HG02852 (cell line): ENCODE results near the gene ANKMY1.

ENCODE experiments used
- ATAC-seq: cut with Tn5 transposase; IDR thresholded peaks from one replicate; pipeline ENCODE4 v1.9.1; 2021; ENCODE audit warnings: mild to moderate bottlenecking, moderate library complexity; ENCODE audit not compliant: unreplicated experiment

Gene ANKMY1

DNA sequence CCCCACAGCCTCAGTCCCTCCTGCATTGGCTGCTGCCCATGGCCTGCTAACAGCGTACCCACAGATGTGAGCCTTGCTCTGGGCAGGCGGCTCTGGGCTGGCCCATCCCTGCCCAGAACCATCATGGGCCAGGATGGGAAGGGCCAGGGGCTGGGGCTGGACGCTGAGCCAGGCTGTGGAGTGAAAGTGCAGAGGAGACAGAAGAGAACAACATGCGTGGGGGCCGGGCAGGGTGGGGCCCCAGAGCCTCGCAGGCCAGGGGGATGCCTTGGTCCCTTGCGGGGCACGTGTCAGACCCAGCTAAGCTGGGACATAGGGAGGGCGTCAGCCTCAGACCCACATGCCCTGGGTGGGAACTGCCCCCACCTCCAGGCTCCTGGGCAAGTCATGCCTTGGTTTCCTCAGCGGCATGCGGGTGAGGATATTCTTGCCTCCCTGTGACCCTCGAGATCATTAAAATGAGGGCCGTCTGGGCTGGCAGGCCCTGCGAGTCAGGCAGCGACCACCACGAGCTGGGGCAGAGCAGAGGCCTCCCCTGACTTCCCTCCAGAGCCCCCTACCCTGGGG is 95.0 kb downstream of the ANKMY1 start:
- ATAC-seq, result no peak

DNA sequence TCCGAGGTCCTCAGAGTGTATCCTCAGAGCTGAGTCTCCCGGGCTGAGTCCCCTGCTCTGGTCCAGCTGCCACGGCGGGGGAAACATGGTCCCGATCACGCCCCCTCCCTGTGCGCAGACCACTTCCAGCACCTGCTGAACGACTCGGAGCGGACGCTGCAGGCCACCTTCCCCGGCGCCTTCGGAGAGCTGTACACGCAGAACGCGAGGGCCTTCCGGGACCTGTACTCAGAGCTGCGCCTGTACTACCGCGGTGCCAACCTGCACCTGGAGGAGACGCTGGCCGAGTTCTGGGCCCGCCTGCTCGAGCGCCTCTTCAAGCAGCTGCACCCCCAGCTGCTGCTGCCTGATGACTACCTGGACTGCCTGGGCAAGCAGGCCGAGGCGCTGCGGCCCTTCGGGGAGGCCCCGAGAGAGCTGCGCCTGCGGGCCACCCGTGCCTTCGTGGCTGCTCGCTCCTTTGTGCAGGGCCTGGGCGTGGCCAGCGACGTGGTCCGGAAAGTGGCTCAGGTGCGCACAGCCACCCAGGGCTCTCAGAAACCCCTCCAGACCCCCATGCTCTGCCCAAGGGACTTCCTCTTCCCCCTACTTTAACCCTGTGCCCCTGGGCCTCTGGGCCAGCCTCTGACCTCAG is 95.6 kb downstream of the ANKMY1 start:
- no peak for ATAC-seq

DNA sequence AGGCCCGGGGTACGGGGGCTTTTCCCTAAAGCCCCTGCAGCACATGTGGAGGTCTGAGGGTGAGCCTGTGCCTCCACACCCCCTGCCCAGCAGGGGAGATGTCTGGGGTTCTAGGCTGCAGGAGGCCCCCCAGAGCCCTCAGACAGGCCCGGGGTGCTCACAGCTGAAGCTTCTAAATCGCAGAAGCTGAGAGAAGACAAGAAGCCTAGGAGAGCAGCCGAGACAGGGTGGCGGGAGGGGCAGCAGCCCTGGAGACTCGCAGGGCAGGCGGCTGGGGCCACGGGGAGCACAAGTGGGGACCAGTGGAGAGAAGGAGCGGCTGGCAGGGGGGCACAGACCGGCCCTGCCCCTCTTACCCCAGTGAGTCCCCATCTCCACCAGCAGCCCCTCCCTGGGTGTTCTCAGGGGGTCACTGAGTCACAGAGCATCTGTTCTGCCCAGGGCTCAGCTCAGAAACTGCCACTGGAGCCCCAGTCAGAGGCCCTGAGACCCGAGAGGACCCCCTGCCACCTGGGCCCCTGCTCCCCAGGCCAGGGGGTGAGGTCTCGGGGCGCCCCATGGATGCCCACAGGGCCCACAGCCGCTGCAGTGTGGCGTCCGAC is 96.2 kb downstream of the ANKMY1 start:
- no peak for ATAC-seq

DNA sequence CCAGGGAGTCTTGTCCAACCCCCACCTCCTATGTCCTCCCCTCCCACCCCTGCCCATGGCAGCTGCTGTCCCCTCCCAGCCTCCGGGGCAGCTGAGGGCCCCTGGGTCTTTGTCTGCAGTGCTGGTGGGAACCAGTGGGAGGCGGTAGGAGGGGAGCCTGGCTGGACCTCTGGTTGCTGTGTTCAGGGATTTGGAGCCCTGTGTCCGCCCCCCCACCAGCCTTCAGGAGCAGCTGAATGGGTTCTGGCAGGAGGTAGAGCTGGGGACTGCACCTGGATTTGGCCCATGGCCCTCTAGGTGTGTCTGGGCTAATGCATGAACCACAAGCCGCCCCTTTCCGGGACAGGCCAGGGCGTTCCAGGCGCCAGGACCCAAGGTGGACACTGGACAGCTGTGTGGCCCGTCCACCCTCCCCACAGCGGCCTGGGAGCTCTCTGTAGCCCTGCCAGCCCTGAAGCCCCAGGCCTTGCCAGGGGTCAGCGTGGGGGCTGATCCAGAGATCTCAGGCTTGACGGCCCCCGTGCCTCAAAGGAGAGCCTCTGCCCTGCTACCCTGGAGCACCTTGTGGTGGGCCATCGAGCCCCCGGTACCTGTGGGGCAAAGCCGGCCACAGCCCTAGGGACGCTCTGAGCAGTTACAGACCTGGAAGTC is 96.9 kb downstream of the ANKMY1 start:
- ATAC-seq, result no peak

DNA sequence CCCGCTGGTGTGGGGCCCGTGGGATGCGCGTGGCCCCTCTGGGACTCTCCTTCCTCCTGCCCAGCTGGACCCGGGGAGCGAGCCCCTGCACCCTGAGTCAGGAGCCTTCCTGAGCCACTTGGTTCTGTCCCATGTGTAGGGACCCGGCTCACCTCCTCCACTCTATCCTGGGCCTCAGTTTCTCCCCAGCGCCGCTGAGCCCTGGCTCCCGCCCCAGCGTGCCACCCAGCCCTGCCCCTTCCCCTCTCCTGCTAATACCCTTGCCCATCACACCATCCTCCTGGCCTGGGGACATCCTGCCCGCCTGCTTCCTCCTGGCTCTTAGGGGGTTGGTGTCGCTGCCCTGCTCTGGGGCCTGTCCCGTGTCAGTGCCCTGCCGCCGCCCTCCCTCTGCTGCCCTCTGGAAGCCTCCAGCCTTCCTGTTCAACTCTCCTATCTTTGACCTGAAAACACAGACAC is 97.5 kb downstream of the ANKMY1 start:
- ATAC-seq, result no peak

DNA sequence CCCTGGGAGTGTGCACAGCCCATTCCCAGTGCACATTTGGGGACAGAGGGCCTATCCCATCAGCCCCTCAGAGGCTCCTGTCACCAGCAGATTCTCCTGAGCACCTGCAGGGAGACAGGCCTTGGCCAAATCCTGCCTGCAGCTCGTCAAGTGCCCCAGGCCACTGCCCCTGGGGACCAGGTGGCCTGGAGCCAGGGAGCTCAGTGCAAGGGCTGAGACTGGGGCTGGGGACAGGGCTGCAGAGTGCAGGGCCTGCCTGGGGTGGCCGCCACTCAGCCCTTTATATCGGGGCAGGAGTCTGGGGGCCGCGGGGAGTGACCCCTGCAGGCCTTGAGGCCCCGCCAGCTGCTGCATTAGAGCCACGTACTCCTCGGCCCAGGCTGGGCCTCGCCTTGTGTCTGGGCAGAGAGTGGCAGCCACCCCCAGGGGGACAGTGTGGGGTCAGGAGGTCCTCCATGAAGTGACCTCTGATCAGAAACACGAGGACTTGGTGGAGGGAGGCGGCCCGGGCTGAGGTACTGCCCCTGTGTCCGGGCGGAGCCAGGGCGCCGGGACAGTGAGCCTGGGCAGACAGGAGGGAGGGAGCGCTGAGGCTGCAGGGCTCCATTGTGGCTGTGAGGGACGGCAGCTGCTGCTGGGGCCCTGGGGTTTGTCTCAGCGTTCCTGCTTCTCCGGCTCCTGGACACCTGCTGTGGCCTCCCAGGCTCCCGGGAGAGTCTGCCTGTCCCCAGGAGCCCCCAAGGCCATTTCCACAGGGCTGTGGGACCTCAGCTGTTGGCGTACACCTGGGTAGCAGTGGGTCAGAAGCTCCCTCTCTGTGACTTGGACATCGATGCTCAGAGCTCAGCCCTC is 98.2 kb downstream of the ANKMY1 start:
- ATAC-seq, result no peak

DNA sequence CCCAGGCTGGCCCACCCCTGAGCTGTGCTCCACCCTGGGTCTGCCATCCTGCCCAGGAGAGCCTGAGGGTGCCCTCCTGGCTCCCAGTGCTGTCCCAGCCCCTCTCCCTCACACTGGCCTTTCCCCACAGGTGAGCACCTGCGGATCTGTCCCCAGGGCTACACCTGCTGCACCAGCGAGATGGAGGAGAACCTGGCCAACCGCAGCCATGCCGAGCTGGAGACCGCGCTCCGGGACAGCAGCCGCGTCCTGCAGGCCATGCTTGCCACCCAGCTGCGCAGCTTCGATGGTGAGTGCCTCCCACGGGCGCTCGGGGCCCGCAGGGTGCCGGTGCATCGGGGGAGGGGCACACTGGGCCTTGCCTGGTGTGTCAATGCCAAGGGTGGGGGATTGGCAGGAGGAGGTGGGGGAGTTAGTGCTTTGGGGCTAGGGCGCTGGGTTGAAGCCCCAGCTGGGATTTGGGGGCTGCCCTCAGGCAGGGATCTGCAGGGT is 98.8 kb downstream of the ANKMY1 start:
- no peak for ATAC-seq

DNA sequence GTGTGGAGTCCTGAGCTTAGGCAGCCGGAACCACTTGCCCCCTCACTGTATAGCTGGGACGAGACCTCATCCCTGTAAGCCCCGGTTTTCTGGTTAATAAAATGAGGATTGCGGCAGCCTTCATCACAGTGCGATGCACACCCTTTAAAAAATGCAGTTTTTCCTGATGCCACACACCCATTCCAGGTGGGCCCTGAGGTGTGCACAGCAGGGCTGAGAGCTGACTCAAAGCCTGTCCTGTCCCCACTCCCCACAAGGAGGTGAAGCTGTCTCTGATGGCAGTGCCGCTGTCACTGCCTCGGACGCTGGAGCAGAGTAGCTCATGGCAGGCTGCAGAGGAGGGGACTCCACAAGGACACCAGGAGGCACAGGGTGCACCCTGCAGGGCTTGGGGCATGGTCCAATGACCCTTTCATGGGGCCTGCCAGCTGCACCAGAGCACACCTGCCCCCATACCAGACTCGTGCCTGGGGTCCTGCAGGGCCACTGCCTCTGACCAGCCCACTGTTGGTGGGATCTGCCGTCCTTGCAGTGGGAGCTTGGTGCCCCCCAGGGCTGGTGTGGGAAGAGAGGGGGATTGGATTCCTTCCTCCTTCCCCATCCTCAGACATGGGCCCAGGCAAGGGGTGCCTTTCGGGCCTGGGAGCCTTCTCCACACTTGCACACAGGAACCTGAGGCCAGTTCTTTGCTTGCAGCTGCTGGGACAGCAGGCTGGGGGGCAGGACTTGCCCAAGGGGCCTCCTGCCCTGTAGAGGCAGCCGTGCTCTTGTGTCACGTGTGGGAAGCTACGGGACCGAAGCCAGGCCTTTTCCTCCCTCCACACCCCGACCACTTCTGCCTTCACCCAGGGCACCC is 99.5 kb downstream of the ANKMY1 start:
- no peak for ATAC-seq

DNA sequence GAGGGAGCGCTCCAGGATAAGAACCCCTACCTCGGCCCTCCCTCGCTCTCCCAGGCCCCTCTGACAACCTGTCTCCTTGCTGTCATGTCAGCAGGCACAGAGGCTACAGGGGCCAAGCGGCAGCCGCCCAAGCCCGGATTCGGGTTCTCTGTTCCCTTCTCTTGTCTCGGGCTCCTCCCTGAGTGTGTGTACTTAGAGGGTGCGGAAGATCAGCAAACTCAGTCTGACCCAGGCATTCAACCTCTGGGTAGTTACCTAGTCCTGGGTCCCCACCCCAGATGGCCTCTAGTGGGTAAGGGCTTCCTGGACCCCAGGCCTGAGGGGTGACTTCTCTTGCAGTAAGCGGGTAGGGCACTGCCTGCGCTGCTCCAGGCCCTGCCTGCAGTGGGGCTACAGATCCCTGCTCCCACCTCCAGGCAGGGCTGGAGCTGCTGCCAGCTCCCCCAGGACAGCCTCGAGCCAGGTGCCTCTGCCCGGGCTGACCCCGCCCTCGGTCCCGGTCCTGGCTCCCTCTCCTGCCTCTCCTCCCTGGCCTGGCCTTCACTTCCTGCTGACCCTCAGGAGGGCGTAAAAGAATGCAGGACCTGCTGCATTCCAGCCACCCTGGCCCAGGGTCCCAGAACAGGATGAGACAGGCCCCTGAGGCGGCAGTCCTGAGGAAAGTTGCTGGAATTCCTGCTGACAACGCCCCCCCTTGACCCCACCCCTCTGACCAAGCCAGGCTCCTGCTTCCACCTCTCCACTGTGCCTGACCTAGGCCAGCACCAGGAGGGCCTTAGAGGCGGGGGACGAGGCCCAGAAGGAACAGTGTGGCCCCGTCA is 100.4 kb downstream of the ANKMY1 start:
- no peak for ATAC-seq

DNA sequence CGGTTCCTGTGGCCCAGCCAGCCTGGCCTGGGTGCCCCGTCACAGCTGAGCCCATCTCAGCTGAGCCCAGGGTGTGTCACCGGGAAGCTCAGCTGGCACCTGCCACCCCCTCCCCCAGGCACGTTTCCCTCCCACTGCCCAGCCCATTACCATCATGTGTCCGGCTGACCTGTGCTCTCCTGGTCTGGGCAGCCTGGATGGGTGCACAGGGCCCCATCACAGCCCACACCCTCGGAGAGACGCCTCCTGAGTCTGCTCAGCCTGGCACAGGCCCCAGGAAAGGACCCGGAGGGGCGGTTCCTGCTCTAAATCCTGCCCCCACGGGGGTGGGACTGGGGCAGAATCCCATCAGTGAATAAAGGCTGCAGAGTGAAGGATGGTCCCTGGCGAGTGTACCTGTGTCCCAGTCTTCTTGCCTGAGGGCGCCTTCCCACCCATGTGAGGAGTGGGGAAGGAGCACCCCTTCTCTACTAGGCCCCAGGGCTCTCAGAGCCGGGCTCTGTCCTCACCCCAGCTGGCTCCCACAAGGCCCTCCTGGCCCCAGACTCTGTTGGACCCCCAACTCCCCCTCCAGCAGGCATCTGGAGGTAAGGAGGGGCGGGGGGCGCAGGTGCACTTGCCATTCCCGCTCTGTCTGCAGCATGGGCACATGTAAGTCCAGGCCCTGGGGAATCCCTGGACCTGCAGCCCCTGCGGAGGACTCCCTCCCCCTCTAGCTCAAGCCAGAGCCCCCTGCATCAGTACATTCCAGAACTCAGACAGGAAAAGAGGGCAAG is 101.2 kb downstream of the ANKMY1 start:
- no peak for ATAC-seq

DNA sequence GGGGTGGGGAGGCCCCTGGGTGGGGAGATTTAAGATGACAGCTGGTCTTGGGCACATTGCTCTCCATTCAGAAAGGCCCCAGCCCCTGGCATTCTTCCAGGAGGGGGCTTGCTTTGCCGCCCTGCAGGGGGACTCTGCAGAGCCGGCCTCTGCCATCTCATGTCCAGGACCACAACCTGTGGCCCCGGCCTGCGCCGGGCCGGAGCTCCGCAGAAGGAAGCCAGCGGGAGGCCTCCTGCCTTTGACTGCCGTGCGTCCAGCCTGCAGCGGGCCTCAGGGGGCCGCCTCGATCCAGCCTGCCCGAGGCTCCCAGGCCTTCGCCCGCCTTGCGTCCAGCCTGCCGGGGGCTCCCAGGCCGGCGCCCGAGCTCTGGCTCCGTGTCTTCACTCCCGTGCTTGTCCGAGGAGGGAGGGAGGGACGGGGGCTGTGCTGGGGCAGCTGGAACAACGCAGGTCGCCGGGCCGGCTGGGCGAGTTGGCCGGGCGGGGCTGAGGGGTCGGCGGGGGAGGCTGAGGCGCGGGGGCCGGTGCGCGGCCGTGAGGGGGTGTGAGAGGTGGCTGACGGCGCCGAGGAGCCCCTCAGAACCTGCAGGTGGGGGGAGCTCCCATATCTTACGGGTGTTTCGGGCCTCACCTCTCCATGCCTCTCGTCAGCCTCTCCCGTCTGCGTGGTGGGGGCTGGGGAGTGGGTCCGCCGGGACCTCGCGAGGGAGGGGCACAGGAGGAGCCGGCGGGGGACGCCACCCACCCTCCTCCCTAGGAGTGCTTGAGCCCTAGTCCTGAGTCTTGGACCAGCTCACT is 101.9 kb downstream of the ANKMY1 start:
- ATAC-seq, result no peak

DNA sequence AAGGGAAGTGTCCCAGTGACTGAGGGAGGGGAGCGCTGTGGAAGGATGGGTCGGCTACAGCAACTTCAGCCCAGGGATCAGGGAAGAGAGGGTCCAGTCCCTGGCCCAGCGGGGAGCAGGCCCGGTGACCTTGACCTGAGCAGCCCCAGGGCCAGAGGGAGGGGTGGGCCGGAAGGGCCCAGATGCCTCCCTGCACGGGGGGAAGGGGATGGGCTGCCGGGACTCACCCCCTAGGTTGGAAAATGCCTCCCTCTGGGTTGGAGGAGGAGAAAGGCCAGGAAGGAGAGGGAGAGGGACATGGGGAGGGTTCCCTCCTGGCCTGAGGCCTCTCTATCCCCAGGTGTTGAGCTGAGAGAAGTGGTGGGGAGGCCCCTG is 102.5 kb downstream of the ANKMY1 start:
- no peak for ATAC-seq

DNA sequence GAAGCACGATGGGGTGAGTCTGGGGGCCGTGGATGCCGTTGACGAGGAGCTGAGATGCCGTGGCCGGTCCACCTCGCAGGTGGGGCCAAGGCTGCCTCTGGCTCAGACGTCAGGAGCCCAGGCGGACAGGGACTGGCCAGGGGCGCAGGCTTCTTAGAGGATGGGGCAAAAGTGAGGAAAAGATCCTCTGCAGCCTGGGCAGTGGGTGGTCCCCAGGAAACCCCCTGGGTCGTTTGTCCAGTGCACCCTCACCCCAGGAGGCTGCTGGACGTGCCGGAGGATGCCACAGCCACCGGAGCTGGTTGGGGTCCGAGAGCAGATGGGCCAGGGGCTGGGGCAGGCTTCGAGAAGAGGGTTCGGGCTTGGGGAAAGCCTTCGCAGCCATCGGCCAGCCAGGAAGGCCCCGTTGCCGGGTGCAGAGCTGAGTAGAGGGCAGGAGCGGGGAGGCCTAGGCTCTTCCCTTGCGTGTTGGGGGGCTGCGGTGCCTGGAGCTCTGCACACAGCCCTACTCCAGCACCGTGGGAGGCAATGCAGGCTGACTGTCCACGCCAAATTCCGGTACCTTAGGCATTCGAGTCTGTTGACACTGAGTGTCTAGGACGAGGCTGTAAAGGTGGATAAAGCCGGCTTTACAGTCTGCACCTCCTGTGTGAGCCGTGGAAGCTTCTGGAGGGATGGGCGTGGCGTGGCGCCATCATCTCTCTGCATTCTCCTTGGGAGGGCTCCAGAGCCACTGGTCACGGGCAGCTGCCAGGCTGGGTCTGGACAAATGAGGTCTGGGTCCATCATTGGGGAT is 103.5 kb downstream of the ANKMY1 start:
- ATAC-seq, result no peak

DNA sequence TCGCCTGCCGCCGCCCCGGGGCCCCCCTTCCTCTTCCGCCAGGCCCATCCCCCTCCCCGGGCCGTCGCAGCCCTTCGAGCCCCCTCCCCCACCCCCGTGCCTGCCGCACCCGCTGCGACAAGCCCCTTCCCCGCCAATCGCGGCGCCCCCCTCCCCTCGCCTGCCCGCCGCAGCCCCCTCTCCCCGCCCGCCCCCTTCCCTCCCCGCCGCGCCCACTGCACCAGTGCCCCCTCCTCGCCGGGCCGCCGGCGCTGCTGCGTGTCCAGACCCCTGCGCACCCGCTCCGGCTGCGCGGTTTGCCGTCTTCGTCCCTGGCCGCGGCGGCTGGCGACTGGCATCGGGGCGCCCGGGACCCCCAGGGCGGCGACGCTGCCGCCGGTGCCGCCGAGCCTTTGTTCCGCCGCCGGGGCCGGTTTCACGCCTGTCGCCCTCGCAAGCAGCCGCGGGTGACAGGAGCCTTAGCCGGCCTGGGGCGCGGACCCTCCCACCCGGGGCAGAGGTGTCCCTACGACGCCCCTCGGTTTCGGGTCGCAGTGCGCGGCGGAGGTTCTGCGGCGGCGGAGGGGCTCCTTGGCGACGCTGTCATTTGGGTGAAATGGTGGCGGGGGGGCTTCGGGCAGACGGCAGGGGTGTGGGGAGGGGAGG is 104.2 kb downstream of the ANKMY1 start:
- ATAC-seq, result no peak

DNA sequence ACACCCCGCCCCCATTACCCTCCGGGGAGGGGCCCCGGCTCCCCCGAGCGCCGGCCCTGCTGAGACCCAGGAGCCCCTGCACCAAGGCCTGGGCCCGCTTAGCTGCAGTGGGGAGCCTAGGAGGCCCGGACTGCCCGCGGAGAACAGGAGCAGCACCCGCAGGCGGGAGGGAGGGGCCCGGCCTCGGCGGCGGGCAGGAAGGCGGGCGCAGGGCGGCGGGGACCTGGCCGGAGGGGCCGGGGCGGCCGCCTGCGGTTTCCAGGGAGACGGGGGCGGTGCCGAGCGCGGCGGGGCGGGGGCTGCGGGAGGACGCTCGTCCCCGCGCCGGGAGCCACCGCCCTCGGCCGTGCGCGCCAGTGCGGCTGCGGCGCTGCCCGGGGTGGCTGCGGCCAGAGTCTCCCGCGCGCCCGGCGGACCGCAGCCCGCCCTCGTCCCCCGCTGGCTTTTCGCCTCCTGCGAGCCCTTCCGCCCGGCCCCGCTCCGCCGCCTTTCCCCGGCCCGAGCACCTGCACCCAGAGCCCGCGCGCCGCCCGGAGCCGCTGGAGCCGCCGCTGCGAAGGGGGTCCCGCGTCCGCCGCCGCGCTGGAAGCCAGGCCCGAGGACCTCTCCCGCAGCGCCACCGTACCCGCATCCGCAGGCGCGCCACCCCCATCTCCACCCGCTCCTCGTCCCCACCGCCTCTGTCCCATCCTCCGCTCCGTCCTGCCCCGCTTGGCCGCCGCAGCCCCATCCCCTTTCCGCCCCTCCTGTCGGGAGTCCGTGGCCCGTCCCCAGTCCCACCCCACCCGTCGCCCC is 105.1 kb downstream of the ANKMY1 start:
- ATAC-seq, result no peak
